GM19438 (cell line): Measurements from ENCODE around the gene CAMTA1.
"Not testable (repeated sequence)": the region's sequence is repeated elsewhere in the genome, so short reads cannot be mapped to it uniquely, and the experiment has no call there.

Source experiments
- ATAC-seq: cut with Tn5 transposase; IDR thresholded peaks from one replicate; pipeline ENCODE4 v1.9.1; 2021; ENCODE audit warnings: low read depth; ENCODE audit not compliant: unreplicated experiment

CAMTA1 gene

DNA sequence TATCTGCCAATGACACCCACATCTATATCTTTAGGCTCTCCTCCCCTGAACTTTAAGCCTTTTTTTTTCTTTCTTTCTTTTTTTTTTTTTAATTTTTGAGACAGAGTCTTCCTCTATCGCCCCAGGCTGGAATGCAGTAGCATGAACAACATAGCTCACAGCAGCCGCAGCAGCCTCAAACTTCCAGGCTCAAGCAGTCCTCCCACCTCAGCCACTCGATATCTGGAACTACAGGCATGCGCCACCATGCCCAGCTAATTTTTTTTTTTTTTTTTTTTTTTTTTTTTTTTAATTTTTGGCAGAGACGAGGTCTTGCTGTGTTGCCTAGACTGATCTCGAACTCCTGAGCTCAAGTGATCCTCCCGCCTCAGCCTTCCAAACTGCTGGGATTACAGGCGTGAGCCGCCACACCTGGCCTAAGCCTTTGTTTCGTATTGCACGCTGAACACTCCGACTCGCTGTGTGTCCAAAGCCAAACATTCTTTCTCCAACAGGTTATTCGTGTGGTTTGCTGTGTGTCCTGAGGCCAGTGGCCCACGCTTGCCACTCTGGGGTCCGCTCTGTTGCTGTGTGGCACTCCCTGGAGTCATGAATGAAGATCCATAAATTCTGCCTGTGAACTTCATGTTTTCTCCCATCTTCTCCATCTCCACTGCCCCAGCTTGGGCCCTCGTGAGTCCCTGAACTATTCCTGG lies 119.4 kb downstream of the CAMTA1 start:
- no peak for ATAC-seq

DNA sequence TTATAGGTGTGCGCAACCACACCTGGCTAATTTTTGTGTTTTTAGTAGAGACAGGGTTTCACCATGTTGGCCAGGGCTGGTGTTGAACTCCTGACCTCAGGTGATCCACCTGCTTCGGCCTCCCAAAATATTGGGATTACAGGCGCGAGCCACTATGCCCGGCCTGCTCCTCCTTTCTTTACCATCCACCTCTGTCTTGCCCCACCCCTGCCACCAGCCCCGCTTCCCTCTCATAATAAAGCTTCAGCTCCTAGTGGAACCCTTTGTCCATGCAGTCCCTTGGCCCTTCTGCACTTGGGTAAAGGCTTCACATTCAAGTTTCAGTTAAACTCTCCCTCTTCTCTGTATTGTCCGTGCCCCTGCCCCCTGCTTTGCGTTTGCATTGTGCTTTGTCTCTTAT lies 120.1 kb downstream of the CAMTA1 start:
- ATAC-seq, result no peak

DNA sequence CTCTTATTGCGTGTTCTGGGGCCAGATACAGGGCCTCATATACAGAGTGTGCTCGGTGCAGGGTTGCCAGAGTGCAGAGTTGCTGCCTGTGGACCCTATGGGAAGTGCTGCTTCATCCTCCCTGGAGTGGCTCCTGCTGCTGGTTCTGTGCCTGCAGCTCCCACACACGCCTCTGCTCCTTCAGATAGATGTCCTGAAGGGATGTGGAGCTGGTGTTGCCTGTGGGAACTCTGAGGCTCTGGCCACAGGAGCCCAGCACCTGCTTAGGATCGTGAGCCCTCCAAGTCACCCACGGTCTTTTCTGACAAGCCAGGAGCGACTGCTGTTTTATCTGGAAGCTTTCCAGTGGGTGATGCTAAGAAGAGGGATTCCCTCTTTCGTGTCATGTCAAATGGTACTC lies 120.5 kb downstream of the CAMTA1 start:
- no peak for ATAC-seq

DNA sequence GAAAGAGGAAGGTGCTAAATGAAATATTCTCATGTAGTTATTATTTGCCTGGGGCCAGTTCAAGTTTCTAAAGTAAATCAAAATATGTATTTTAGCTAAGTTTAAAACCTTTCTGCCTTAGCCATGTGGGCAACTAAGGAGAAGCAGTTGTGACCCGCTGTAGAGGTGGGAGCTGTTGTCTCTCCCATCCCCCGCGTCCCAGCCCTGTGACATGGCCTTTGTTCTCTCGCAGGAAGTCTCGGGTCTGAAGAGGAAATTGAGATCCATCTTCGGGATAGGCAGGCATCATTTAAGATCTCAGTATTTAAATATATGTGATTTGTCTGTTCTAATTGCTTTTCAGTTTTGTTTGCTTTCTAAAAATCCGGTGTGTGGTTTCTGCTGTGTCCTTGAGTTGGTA lies 121.5 kb downstream of the CAMTA1 start:
- no peak for ATAC-seq

DNA sequence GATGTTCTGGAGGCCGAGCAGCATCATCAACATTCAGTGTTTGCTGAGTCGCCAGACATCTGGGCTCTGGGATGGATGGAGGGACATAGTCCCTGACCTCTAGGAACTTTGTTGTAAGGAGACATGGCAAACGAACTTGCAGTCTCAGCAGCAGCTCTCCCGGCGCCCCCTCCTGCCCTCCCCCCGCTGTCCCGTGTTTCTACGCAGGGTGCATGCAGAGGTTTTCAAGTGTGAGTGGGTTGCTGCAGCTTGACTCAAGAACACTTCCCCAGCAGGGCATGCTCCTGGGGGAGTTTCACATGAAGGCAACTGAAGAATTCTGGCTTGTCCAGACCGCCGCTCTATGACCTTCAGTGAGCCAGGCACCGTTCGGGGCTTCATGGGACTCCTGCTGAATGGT lies 121.9 kb downstream of the CAMTA1 start:
- no peak for ATAC-seq

DNA sequence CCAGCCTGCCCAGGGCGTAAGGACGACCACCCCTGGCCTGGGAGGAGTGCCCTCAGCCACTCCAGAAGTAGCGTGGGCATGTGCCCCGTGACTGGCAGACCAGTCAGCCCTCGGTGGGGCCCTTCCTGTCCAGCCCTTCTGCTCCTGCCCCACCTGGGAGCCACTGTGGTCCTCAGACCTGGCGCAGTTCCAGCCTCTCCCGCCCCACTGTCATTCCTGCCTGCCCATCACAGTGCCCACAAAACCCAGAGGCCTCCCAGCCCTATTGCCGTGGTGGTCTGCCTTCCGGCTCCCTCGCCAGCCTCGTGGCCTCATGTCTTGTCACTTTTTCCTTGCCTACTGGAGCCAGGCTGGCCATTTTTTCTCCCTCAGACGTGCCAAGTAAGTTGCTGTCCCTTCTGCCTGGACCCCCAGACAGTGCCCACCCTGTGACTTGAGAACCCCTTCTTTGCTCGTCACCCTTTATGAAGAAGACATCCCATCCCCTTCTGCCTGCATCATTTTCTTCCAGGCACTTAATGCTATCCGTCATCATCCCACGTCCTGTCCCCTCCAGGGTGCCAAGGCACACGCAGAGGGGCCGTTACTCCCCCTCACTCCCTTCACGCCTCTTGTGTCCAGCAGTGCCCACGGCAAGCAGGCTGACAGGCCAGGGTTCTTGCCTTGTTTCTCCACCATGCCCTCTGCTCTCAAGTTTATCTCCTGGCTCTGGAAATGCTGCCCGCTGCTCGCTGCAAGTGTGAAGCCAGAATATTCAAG lies 122.6 kb downstream of the CAMTA1 start:
- ATAC-seq, result no peak

DNA sequence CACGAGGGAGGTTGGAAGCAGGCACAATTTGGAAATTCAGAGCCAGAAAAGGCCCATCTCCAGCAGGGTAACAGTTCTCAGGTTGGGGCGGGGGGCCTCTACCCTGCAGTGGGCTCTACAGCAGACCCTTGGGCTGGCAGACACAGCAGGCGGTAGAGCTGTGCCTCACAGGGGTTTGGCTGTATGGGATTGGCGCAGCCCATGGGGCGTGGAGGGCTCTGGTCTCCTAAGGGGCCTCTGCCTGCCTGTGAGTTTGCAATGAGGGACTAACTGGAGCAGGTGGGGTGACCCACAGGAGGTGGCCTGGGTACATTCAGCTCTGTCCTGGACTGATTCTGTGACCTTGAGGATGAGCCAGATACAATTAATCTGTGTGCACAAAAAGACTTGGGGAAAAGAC lies 124.1 kb downstream of the CAMTA1 start:
- no peak for ATAC-seq

DNA sequence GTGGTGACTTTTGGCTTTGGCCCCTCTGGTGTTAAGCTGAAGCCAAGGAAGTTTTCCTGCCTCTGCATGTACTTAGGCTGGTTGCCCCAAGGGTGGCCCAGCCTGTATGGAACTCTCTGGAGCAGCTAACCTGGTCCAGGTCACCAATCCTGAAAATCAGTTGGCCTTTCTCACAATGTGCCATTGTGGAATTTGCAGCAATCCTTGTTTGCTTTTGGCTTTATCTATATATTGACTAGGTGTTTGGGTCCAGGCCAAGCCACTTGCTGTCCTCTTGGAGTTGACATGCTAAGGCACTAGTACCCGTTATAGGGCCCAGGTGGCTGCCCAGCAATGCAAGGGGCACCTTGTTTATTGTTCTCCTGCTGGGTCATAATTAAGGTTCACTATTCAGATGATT lies 124.6 kb downstream of the CAMTA1 start:
- ATAC-seq, result no peak

DNA sequence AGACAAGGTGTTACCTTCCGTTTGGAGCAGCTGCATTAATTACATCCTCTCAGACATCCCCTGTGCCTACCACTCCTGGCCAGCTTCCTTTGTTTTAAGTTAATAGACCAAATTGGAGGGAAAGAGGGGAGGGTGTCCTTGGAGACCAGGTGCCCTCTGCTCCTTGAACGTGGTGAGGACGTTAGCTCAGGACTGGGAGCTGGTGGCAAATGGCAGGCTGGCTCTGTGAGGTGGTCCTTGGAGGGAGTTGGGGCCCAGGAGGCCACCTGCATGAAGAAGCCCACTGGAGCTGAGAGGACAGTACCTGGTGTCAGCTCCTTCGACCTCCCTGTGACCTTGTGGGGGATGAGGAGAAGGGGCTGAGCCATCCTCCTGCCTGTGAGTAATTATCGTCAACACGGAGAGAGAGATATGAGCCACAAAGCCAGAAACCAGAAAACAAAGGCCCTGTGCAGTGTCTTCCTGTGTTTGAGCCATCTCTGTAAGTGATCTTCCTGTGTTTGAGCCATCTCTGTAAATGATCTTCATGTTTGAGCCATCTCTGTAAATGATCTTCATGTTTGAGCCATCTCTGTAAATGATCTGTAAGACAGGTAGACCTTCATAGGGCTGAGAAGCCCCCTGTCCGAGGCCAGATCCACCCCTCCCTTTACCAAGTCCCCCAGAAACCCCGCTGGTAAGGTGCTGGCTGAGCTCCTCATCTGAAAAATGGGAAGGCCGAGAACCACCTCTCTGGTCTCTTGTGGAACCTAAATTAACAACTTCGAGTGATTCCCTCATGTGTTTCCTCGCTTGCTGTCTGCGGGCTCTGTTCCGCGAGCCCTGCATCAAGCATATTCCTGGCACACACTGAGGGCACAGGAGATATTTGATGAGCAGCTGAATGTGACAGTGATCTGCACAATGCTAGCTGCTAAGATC lies 126.0 kb downstream of the CAMTA1 start:
- ATAC-seq, result no peak

DNA sequence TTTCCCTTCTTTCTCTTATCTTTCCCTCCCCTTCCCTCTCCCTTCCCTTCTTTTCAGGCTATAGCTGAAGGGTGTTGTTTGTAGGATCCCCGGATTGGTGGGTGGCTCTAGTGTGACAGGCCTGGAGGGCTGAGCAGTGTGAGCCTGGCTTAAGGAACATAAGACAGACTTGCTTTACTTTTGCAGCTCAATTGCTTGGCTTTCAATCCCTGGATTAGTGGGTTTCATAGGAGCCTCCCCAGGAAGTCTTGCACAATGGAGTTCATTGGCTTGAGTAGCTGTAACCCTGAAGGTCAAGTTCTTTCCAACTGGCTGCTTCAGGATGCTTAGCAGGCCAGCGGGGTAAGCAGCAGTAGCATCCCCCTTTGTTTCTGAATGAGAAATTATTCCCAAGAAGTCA lies 126.7 kb downstream of the CAMTA1 start:
- ATAC-seq, result no peak

DNA sequence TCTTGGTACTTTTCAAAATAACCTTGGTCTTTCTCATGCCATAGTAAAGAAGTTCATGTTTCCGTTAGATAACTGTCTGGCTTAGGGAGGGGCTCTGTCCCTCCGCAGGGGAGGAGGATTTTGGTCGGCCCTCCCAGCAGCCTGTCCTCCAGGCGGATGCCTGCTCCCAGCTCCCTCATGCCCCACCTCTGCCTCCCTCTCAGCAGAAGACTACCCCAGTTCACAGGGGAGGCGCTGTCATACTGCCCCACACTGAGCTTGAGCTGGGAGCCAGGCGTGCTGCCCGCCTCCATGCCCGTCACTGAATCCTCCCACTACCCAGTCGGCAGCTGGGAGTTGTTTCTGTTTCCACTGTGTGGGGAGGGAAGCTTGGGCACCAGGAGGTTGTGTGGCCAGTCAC lies 127.3 kb downstream of the CAMTA1 start:
- no peak for ATAC-seq

DNA sequence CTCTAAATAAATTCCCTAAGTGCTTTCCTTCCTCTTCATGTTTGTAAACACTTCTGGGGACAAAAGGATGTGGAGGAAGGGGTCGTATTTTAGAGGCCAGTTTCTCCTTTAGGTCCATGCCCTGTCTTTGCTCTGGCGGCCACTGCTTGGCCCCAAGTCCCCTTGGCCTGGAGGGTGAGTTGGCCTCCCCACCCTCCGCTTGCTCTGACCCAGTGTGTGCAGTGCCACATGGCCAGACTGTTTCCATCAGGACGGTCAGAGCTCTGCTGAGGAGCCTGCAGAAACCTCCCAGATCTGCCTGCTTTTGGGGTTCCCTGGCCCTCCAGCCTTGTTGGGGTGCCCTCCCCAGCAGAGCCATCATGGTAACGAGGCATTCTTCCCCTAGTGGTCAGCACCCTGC lies 127.8 kb downstream of the CAMTA1 start:
- ATAC-seq, result no peak

DNA sequence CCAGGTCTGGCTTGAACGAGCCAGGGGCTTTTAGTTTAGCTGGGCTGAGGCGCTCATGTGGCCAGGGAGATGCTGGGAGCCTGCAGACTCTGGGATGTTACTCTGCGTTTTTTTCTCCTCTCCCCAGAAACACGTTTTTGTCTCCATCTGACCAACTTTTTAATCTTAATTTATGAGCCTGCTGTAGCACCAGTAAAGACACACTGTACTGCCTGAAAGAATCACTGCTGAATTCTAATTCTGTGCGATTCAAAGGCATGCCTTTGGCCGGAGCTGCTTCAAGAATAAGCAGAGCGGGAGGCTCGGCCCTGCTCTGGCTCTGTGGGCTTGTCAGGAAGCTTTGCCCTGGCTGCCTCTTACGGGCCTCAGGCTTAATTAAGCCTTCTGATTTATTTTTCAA lies 129.5 kb downstream of the CAMTA1 start:
- ATAC-seq, result no peak

DNA sequence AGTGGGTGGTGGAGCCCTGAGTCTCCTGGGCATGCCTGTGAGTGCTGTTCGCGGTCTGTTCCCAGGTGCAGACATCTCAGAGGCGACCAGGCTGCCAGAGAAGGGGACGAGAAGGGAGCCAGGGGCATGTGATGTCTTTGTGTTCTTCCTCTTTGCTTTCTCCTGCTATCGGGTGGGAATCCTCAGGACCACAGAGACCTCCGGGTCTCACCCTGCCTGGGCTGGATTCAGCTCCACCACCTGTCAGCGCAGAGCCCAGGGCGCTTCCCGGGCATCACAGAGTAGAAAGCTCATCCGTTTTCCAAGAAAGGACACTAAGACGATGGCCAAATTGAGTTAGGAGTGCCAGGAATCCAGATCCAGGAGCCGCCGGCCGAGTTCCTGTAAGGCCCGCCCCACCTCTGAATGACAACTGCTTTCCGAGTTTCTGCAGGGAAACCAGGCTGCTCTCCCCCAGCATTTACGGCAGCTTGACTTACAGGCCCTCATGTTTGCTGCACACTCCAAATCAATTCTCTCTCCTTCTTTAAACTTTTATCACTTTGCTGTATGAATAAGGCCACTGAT lies 130.8 kb downstream of the CAMTA1 start:
- ATAC-seq, result no peak

DNA sequence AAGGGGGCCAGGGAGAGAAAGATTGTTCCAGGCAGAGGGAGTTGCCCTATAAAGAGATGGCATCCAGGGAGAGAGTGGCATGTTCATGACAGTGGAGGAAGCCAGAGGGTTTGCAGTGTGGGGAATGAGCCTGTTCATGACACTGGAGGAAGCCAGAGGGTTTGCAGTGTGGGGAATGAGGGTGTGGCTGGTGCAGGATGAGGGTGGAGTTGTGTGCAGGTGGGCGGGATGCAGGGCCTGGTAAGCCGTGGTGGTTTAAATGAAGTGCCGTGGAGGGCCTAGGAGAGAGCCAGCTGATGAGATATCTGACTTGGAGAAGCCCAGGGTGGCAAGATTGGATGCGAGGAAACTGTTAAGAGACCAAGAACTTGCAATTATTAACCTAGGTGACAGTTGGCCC lies 131.8 kb downstream of the CAMTA1 start:
- ATAC-seq, result no peak

DNA sequence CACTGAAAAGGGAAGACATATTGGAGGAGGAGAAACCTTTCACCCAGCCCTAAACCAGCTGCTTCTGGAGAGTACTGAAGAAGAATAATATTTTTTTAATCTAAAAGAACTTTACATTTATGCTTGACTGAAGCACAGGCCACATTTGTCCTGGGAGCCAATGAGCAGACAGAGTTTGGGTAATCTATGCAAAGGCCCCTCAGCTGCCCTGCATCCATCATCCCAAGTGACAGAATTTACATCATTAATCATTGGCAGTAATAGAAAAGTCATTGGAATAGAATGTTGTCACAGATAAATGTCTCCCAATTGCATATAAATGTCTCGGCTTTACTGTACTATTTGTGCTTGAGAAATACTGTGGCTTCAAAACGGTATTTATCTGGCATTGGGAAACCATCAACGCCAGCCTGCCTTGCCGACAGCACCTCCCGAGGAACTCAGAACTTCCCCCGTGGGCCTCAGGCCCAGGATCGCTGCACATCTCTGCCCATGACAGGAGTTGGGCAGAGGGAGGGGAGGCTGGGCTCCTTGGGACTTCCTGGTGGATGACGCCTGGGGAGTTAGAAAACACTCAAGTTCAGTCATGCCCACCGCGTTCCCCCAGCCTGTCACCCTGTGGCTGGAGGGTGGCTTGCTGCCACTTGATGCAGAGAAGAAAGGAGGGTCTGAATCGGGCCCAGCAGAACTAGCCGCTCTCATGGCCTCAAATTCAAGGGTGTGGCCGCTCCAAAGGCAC lies 133.1 kb downstream of the CAMTA1 start:
- ATAC-seq, result no peak

DNA sequence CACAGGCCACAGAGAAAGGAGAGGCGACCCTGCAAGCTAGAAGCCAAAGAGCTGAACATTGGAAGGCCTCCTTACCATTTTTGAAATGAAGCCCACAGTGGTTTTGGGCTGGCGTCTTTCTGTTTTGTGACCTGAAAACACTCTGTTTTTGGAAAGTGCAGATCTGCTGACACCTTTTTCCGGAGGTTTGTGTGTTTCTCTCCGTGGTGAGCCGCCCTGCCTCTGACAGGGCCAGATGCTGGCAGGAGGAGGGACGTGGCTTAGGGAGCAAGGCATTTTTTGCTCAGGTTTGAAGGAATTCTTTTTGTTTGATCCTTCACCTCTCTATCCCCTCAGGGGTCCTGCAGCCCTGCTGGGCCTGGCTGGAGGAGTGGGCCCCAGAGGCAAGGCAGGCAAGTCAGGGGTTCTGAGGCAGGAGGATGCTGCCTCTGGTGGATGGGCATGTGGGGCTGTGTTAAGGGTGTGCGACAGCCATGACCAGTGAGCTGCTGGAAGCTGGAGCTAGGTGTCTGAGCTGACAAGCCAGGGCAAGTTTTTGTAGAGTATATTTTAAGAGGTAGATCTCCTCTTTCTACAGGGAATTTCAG lies 133.8 kb downstream of the CAMTA1 start:
- no peak for ATAC-seq

DNA sequence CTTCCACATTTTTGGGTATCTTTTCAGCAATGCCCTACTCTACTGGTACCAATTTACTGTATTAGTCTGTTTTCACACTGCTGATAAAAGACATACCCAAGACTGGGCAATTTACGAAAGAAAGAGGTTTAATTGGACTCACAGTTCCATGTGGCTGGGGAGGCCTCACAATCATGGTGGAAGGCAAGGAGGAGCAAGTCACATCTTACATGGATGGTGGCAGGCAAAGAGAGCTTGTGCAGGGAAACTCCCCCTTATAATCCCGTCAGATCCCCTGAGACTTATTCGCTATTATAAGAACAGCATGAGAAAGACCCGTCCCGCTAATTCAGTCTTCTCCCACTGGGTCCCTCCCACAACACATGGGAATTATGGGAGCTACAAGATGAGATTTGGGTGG lies 136.3 kb downstream of the CAMTA1 start:
- not testable (repeated sequence) for ATAC-seq

DNA sequence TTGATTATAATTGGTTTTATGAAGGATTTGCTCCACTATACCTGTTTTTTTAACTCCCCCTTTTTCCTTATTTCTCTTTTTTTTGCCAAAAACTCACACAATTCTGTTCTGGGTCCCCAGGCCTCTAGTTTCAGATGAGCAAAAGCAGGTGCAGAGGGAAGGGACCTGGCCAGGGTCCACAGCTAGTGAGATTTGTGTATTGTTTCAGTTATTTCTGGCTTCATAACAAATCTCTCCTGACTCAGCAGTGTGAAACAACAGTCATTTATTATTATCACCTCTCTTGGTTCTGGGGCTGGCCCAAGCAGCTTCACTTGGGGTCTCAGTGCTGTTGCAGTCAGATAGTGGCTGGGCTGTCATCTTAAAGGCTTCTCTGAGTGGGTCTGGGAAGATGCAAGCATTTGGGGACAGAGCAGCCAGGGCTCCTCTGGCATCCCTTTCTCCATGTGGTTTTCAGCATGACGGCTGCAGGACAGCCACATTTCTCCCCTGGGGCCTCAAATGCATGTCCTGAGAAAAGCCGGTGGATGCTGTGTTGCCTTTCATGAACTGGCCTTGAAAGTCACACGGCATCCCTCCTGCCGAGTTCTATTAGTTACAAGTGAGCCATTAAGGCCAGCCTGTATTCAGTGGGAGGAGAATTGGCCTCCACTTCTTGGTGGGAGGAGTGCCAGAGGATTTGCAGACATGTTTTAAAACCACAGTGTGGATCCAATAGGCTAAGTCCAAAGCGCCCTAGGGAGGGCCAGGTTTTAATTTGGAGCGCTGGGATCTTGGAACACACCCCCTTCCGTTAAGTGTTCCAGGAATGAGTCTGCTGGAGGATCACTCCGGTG lies 137.1 kb downstream of the CAMTA1 start:
- no peak for ATAC-seq
